GF-D8 (cell line): ENCODE measurements around the gene FETUB.
"Not testable (repeated sequence)": the region's sequence is repeated elsewhere in the genome, so short reads cannot be mapped to it uniquely, and the experiment has no call there.

Source experiments
- DNase-seq: peaks from one replicate; lab custom pipeline; 2025; lab: John Stamatoyannopoulos, UW

FETUB gene

DNA sequence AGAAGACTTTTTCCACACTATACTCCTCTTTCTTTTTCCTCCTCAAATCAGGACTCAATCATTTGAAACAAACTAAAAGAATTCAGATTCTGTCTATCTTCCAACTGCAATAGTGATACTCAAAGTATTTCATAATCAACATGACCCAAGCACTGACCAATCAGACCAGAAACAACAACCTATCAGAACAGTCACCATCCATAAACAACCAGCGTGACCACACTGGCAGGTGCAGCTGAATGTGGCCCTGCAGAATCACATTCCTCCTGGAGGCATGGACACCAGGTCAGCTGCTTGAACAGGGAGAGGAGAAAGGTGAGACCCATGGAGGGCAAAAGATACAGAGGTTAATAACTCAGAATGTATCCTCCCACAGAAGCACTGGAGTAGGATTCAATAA, 39.0 kb downstream of the FETUB start:
- DNase-seq = no peak

DNA sequence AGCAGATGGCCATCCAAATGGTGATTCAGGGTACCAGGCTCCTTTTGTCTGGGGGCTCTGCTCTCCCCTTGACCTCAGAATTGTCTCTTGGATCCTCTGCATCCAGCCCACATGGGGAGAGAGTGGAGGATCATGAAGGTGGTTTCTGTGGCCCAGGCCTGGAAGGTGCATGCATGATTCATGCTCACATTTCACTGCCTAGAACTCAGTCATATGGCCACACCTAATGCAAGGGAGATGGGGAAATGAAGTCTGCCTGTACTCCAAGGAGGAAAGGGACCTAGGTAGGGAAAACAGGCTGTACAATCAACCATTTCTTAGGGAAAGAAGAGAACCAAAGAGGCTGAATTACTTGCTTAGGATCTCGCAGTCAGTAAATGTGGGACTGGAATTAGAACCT, 40.7 kb downstream of the FETUB start:
- DNase-seq = no peak

- DNase-seq = no peak
These were observed 42.6 kb downstream of the FETUB start for GRCh38 chr3:186682812-186683211.

- DNase-seq = no peak
These were observed 43.8 kb downstream of the FETUB start for GRCh38 chr3:186683979-186684378.

DNA sequence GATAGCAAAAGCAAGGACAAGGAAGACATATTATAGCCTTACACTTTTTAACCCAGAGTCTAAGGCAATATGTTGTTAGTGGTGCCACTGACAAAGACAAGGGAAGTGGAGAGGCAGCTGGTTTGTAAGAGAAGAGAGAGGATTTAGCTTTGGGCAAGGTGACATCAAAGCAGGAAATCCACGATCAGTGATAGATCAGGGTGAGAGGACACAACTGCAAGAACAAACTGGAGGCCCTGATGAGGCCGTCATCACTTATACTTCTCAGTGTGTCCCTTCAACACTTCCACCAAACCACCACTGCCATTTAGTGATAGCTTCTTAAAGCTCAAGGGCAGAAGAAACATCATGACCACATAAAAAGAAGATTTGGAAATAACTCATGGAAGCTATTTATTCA, 46.3 kb downstream of the FETUB start:
- DNase-seq = not testable (repeated sequence)

DNA sequence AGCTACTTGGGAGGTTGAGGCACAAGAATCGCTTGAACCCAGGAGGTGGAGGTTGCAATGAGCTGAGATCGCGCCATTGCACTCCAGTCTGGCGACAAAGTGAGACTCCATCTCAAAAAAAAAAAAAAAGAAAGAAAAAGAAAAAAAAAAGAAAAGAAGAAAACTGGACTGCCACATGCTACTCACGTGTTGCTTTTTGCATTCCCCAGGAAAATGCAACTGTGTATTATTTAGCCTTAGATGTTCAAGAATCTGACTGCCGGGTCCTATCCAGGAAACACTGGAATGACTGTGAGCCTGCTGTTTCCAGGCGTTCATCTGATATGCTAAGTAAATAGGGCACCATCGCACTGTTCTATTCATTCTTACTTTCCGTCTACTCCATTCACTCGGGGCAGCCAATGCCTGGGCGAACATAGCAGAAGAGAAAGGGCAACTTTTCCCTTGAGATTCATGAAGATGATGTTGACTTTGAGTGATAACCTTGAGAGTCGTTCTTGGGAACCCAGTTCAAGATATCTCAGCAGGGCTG, 47.0 kb downstream of the FETUB start:
- DNase-seq = no peak

DNA sequence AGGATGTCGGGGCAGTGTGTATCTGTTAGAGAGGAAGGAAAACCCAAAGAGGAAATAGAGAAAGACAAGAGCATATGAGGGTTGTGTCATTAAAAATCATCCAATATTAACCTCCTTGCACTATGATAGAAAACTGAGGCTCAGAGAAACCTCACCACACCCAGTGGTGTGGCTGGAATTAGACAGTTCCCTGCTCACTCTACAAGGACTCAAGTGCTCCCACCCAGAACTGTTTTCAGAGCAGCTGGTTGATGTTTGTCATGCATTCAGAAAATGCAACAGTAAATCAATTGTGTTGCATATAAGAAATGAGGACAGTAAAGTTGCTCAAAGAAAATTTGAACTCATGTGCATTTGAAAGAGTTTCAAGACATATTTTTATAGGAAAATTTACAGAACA, 50.1 kb downstream of the FETUB start:
- not testable (repeated sequence) for DNase-seq

DNA sequence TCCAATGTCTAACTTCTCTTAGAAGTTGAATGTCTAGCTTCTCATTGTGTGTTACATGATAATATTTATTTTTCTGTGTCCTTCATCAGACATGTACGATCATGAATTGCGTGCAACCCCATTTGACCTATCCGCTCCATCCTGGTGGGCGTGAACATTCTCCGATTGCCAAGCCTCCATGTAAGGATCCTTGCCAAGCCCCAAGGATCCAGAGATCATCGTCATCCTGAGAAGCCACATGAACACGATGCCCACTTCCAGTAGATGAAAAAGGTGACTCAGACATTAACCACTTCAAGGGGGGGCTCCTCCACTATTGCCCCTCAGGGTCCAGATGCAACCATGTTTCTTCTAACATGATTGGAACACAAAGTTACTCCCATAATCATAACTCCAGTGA, 51.5 kb downstream of the FETUB start:
- no peak for DNase-seq

- DNase-seq = no peak
These were observed 53.6 kb downstream of the FETUB start for GRCh38 chr3:186693843-186694242.

DNA sequence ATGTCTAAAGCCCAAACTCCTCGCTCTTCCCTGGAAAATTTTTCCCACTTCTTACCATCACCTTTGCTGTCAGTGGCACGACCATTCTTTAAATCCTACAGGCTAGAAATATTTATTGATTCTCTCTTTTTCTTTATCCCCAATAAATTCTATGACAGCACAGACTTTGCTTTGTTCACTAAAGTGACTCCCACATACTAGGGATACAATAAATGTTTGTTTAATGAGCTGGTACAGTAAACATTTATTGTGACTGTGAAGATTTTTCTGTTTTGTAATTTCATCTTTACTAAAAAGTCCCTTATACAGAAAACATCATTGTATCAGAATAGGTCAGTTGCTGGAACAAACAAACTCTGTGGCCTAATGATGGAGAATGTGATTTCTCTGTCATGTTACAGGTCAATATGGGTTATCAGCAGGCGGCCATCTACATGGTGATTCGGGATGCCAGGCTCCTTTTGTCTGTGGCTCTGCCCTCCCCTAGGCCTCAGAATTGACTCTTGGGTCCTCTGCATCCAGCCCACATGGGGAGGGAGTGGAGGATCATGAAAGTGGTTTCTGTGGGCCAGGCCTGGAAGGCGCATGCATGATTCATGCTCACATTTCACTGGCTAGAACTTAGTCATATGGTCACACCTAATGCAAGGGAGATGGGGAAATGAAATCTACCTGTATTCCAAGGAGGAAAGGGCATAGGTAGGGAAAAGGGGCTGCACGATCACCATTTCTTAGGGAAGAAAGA, 54.3 kb downstream of the FETUB start:
- DNase-seq = no peak

- DNase-seq = no peak
These were observed 56.3 kb downstream of the FETUB start for GRCh38 chr3:186696522-186696921.

DNA sequence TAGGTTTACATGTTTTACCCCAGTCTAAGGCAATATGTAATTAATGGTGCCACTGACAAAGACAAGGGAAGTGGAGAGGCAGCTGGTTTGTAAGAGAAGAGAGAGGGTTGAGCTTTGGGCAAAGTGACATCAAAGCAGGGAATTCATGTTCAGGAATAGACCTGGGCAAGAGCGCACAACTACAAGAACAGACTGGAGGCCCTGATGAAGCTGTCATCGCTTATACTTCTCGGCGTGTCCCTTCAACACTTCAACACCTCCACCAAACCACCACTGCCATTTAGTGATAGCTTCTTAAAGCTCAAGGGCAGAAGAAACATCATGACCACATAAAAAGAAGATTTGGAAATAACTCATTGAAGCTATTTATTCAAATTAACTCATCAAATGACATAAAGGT, 57.3 kb downstream of the FETUB start:
- no peak for DNase-seq

GRCh38 chr3:186700267-186700666, 60.1 kb downstream of the FETUB start:
- DNase-seq = no peak

- DNase-seq = not testable (repeated sequence)
These were observed 62.3 kb downstream of the FETUB start for GRCh38 chr3:186702451-186702850.
